GM21619 (cell line): ENCODE data around the gene ATF1.
"Not testable (repeated sequence)": the region's sequence is repeated elsewhere in the genome, so short reads cannot be mapped to it uniquely, and the experiment has no call there.

Source experiments
- ATAC-seq: cut with Tn5 transposase; IDR thresholded peaks from one replicate; pipeline ENCODE4 v1.9.1; 2021; ENCODE audit not compliant: unreplicated experiment

Gene ATF1

GRCh38 chr12:50790081-50790480, 26.2 kb downstream of the ATF1 start:
- ATAC-seq, result no peak

DNA sequence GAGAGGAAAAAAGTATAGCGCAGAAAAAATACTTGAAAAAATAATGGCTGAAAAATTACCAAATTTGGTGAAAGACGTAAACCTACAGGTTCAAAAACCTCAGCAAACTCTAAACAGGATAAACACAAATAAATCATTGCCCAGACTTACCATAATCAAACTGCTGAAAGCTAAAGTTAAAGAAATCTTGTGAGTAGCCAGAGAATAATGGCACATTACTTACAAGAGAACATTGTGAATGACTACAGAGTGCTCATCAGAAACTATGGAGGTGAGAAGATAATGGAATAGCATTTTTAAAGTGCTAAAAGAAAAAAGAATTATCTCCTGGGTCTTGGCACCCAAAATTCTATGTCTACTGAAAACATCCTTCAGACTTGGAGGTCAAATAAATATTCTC, 36.0 kb downstream of the ATF1 start:
- ATAC-seq, result no peak

GRCh38 chr12:50803230-50803875, 39.5 kb downstream of the ATF1 start:
- no peak for ATAC-seq

DNA sequence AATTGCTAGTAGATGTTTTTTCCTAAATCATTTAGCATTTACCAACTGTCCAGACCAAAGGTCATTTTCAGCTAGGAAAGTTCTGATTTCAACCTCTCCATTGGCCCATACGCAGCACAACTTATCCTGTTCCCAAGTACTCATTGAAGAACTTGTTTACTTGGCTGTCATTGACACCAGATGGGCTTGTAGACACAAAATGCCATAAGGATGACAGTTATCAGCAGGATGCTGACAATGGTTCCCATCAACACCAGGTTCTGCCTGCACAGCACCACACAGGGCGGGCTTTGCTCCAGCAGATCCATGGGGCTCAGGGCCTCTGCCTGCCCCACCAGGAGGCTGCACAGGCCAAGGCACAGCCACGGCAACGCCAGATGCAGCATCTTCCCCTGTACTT, 42.3 kb downstream of the ATF1 start:
- ATAC-seq, result no peak

DNA sequence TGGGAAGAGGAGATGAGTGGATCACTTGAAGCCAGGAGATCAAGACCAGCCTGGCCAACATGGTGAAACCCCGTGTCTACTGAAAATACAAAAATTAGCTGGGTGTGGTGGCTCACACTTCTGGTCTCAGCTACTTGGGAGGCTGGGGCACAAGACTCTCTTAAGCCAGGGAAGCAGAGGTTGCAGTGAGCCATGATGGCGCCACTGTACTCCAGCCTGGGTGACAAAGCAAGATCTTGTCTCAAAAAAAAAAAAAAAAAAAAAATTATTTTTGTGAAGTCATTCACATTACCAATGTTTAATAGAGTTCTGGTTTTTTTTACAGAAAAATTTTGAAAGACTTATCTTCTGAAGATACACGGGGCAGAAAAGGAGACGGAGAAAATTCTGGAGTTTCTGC, 45.2 kb downstream of the ATF1 start:
- not testable (repeated sequence) for ATAC-seq

DNA sequence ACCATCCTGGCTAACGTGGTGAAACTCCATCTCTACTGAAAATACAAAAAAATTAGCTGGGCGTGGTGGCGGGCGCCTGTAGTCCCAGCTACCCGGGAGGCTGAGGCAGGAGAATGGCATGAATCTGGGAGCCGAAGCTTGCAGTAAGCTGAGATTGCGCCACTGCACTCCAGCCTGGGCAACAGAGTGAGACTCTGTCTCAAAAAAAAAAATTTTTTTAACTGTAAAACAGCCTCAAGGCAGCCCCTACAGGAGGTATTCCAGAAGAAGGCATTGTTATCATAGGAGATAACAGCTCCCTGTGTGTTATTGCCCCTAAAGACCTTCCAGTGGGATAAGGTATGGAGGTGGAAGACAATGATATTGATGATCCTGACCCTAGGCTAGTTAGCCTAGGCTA, 51.0 kb downstream of the ATF1 start:
- ATAC-seq, result not testable (repeated sequence)

DNA sequence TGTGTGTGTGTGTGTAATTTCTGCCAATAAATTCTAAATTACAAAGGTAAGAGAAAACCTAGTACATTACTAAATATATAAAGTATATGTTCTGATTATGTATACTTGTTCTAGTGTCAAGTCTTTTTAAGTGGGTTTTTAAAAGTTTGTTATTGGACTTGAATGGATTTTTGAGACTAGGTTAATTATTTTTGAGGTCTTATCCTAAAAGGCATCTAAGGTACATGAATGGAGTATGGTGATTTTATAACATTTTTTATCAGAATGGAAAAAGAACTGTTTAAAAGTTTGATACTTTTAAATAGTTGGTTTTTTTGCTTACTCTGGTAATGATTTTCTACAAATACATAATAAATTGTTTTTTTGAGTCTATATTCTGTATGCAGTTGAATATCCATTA, 56.3 kb downstream of the ATF1 start:
- ATAC-seq, result no peak

DNA sequence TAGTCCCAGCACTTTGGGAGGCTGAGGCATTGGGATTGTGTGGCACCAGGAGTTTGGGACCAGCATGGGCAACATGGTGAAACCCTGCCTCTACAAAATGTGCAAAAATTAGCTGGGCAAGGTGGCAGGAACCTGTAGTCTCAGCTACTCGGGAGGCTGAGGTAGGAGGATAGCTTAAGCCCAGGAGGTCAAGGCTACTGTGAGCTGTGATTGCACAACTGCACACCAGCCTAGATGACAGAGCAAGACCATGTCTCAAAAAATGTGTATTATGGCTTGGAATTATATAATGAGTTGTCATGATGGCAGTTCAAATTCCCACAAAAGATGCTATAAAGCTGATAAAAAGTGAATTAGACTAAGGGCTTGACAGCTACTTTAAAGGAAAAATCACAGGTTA, 58.2 kb downstream of the ATF1 start:
- ATAC-seq, result no peak

- ATAC-seq, result not testable (repeated sequence)
These were observed 59.8 kb downstream of the ATF1 start for GRCh38 chr12:50823724-50824123.

GRCh38 chr12:50824914-50825313, 61.0 kb downstream of the ATF1 start:
- ATAC-seq, result no peak

DNA sequence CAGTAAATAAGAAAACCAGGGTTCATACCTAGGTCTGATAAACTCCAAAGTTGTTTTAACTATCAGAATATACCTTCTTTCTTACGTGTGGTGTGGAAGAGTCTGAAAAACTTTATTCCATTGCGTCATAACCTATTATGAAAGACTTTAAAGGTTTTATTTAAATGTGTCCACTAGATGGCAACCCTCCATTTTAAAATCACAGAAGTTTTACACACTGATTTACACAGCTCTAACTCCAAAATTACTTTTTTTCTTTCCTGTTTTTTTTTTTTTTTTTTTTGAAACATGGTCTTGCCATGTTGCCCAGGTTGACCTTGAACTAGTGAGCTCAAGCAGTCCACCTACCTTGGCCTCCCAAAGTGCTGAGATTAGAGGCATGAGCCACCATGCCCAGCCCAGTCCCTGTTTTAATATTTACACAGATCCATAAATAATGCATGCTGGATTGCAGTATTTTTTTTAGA, 61.5 kb downstream of the ATF1 start:
- no peak for ATAC-seq

- ATAC-seq, result no peak
These were observed 64.2 kb downstream of the ATF1 start for GRCh38 chr12:50828121-50828520.

- ATAC-seq, result no peak
These were observed 65.0 kb downstream of the ATF1 start for GRCh38 chr12:50828886-50829285.

GRCh38 chr12:50833801-50834200, 69.9 kb downstream of the ATF1 start:
- ATAC-seq, result not testable (repeated sequence)

- no peak for ATAC-seq
These were observed 75.1 kb downstream of the ATF1 start for GRCh38 chr12:50839042-50839441.

DNA sequence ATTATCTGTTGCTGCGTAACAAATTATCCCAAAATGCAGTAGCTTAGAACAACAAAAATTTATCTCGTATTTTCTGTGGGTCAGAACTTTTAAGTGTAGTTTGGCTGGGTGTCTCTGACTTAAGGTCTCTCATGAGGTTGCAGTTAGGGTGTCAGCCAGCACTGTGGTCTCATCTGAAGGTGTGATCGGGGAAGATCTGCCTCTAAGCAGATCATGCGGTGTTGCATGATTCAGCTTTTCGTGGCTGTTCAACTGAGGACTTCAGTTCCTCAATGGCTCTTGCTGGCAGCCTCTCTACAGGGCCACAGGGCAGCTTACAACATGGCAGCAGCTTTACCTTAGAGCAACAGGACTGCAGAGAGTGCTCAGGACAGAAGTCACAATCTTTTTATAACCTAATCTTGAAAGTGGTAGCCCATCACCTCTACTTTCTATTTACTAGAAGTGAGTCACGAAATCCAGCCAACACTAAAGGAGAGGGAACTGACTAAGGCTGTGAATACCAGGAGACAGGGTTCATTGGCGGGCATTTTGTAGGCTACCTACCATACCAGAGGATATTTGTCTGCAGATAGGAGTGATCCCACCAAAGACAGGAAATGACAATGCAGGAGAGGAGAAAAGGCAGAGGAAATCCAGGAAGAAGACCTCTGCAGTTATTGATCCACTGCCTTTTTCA, 77.0 kb downstream of the ATF1 start:
- no peak for ATAC-seq

GRCh38 chr12:50841716-50842531, 78.0 kb downstream of the ATF1 start:
- no peak for ATAC-seq

DNA sequence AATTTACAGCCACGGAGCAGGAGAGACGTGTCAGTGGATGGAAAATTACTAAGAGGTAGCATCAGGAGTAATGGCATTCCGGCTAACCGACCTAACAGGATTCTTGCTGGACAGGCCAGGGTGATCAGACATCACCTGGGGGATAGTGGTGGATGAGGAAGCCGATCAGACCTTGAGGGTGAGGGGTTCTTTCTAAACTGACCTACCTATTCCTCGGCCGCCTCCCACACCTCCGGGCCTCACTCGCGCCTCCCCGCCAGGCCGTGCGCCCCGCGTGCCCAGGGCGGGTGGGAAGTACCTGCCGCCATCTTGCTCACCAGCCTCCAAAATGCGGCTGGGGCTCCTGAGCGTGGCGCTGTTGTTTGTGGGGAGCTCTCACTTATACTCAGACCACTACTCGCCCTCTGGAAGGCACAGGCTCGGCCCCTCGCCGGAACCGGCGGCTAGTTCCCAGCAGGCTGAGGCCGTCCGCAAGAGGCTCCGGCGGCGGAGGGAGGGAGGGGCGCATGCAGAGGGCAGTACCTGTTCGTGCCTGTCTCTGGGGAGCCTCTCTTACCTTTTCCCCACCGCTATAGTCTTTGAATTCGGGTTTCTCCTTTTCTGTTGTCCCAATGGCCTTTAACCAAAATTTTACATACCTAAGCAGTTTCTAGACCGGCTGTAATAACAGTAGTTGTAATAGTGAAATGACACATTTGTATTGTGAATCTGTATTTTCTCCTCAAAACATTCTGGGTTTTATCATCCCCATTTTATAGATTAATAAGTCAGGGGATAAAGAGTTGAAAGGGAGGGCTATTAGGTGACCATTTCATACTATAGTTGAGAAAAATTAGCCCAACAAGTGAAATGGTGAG, 79.0 kb downstream of the ATF1 start, which contains the start of gene TMPRSS12:
TSS of gene TMPRSS12 (plus strand) at position 290 of the 857 bp plus-strand sequence. CDS start at position 329, 39 bp downstream.
- ATAC-seq, result no peak

DNA sequence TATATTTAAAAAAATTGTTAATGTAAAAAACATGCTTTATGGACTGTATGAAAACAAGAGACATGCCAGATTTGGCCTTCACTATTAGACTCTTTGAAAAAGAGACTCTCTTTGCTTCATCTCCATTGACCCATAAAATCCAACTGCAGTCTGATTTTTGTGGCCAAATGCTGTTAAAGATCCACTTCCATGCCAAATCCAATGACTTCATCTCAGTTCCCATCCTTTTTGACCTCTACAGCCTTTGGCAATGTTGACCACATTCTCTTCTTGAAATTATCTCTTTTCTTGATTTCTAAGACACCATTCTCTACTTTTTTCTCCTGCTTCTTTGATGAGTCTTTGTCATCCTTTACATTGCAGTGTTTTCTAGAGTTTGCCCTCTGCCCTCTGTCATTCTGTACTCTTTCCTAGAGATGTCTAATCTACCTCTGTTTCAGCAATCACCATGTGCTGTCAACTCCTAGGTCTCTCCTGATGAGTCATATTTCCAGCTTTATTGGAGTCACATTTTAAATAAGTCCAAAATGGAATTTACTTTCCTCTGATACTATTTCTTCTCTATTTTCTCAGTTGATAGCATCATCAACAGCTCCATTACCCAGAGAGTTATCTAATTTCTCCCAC, 81.2 kb downstream of the ATF1 start:
- no peak for ATAC-seq

DNA sequence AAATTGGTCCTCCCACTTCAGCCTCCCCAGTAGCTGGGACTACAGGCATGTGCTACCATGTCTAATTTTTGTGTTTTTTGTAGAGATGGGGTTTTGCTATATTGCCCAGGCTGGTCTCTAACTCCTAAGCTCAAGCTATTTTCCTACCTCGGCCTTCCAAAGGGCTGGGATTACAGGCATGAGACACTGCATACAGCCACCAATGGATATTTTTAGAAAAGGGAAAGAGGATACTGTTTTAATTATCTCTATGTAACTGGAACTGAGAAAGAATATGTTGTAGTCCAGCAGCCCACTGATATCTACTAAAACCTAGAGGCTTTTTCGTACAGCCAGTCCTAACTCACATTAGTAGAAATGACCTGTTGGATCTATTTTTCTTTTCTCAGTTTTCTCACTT, 85.1 kb downstream of the ATF1 start:
- no peak for ATAC-seq
